Measurements from ENCODE around the gene HSPB2.

Gene HSPB2

DNA sequence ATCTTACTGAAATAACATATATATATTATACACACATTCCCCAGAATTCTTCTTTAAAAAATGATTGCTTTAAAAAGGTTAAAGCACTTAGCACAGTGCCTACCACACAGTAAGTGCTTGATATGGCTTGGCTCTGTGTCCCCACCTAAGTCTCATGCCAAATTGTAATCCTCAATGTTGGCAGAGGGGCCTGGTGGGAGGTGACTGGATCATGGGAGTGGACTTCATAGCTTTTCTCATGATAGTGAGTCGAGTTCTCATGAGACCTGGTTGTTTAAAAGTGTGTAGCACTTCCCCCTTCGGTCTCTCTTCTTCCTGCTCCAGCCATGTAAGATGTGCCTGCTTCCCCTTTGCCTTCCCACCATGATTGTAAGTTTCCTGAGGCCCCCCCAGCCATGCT is 7.1 kb upstream of the HSPB2 start:
- Histone ChIP-seq H3K4me1 (no peaks in the 10 kb centered on the region), H3K27me3 (peaks cover 4% of the 10 kb centered on the region; the same call in 1 of the 2 replicates), H3K4me3 (ENCODE audit: low read depth, low read length) (no peak overlapping the region), H3K36me3 (no peaks in the 10 kb centered on the region), H3K9me3 (no peaks in the 10 kb centered on the region)
- TF ChIP-seq, protein P1, sequence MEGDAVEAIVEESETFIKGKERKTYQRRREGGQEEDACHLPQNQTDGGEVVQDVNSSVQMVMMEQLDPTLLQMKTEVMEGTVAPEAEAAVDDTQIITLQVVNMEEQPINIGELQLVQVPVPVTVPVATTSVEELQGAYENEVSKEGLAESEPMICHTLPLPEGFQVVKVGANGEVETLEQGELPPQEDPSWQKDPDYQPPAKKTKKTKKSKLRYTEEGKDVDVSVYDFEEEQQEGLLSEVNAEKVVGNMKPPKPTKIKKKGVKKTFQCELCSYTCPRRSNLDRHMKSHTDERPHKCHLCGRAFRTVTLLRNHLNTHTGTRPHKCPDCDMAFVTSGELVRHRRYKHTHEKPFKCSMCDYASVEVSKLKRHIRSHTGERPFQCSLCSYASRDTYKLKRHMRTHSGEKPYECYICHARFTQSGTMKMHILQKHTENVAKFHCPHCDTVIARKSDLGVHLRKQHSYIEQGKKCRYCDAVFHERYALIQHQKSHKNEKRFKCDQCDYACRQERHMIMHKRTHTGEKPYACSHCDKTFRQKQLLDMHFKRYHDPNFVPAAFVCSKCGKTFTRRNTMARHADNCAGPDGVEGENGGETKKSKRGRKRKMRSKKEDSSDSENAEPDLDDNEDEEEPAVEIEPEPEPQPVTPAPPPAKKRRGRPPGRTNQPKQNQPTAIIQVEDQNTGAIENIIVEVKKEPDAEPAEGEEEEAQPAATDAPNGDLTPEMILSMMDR (IDR thresholded peaks at IDR 0.05; ENCODE audit: low read depth, low read length), result no peak
- no peak for DNase-seq

DNA sequence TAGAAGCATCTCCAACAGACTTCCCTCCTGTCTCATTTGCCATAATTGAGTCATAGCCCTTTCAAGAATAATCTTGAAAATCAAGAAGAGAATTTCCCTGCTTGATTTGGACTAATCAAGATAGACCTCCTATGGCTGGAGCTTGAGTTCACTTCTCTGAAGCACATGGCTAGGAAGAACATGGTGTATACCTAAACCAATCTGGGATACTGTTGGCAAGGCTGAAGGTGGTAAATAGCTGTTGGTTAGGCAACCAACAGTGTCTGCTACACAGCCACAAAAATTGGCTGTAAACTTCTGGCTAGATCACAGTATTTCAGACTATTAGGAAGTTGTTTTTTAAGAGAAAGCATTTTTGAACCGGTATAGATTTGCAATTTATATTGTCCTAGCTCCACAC is 5.9 kb upstream of the HSPB2 start:
- TF ChIP-seq, protein P1 (IDR thresholded peaks at IDR 0.05; ENCODE audit: low read depth, low read length), result no peak

DNA sequence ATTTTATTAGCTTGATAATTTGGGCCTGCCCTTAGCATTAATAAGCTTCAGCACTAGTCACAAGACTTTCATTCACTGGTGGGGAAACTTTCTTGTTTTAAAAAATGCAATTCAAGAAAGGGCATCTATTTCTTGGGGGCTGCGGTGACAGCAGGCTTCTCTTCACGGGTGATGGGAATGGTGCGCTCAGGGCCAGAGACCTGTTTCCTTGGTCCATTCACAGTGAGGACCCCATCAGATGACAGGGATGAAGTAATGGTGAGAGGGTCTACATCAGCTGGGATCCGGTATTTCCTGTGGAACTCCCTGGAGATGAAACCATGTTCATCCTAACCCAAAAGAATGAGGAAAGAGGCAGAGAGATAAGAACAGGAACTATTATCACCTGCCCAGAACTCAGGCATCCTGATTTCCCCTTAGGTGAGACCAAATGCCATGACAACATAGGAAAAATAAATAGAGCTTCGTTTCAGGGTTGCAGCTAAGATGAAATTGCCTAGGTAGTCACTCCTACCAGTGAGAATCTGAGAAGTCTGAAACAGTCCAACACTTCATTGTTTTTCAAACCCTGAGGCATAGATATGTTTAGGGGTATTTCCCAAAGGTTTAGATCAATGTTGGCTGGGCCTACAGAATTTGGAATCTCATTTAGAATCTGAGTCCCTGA is 3.8 kb upstream of the HSPB2 start:
- no peaks in the 10 kb centered on the region; the same call in 1 of the 2 replicates for H3K27me3 ChIP-seq
- H3K4me1 ChIP-seq, result no peaks in the 10 kb centered on the region
- TF ChIP-seq, protein P1 (IDR thresholded peaks at IDR 0.05; ENCODE audit: low read depth, low read length), result no peak
- no peaks in the 10 kb centered on the region for H3K36me3 ChIP-seq
- no peak overlapping the region for H3K4me3 ChIP-seq (ENCODE audit: low read depth, low read length)
- no peaks in the 10 kb centered on the region for H3K9me3 ChIP-seq
- no peak for DNase-seq

More for the DNA sequence above, 5.9 kb upstream of the HSPB2 start:
- H3K4me1 ChIP-seq, result no peaks in the 10 kb centered on the region
- H3K36me3 ChIP-seq, result no peaks in the 10 kb centered on the region
- H3K4me3 ChIP-seq (ENCODE audit: low read depth, low read length), result no peak overlapping the region
- no peaks in the 10 kb centered on the region for H3K9me3 ChIP-seq
- no peak for DNase-seq
- H3K27me3 ChIP-seq, result peaks cover 4% of the 10 kb centered on the region; the same call in 1 of the 2 replicates

DNA sequence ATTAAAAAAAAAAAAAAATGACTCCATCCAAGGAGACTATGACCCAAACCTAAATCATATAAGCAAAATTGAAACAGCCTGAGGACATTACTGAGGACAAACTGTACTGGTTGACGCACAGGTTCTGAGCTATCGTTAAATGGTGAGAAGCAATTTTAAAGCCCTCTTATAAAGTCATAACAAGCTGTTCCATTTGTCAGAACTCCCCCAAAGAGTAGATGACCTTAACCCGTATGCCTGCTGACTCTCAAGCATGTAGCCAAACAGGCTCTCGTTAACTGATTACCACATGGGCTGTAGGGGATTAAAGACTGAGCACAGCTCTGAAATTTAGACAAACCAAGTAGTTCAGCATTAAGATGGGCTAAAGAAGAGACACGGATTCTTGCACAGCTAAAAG is 3.2 kb upstream of the HSPB2 start:
- TF ChIP-seq, protein P1 (IDR thresholded peaks at IDR 0.05; ENCODE audit: low read depth, low read length), result no peak
- no peak for DNase-seq
- Histone ChIP-seq H3K4me3 (ENCODE audit: low read depth, low read length) (no peak overlapping the region), H3K27me3 (no peaks in the 10 kb centered on the region; the same call in 1 of the 2 replicates), H3K36me3 (no peaks in the 10 kb centered on the region), H3K4me1 (no peaks in the 10 kb centered on the region), H3K9me3 (no peaks in the 10 kb centered on the region)

DNA sequence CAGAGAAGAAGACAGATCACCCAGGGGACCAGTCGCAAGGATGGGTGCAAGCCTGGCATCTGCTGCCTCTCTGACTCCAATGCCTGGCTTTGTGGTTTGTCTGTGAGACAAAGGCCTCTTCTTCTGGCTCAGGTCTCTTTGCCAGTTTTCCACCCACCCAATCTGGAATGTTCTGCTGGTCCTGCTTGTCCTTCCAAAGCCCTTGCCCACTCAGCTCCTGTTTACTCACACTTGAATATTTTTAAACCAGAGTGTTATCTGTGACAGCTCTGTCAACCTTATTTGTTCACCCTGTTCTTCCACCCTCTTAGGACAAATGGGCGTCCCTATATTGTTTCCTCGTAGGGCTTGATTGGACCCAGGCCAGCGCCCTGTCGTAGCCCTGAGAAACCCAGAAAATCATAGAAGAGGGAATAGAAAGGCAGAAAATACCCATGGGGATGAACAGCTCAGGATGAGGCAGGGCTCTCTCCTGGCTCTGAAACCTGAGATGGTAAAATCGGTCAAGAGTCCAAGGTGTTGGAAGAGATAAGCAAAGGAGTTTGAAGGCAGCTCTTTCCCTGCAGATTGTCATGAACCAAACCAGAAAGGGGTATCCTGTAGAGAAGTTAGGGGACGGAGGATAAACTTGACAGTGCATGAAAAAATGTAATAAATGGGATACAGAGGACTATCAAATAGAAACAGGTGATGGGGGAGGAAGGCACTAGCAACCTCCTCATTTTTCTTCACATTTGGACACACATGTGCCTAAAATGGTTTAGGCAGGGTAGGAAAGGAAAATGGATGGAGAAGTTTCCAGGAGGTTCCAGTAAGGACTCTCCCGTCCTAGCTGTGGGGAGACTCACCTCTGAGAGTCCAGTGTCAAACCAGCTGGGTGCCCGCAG is 1.6 kb upstream of the HSPB2 start:
- Histone ChIP-seq H3K4me1 (no peaks in the 10 kb centered on the region), H3K36me3 (no peaks in the 10 kb centered on the region), H3K9me3 (no peaks in the 10 kb centered on the region), H3K27me3 (no peaks in the 10 kb centered on the region; the same call in 1 of the 2 replicates), H3K4me3 (ENCODE audit: low read depth, low read length) (no peak overlapping the region)
- TF ChIP-seq, protein P1 (IDR thresholded peaks at IDR 0.05; ENCODE audit: low read depth, low read length), result no peak
- no peak for DNase-seq
